WTC11 (cell line): ENCODE results near the gene ZFP36L2. TPM values are rescaled to one million over a fixed set of nuclear protein-coding genes. Genes with fewer than 3 reads are reported as not detected.

ENCODE experiments used
- ATAC-seq: fragments of 200-7000 bp; cut with Tn5 transposase; 2 replicates; pipeline ENCODE4 v1.10.0; 2021; ENCODE audit warnings: mild to moderate bottlenecking, moderate library complexity
- CTCF ChIA-PET: fragments of 300-600 bp; sonication (Branson Sonifier 250); formaldehyde crosslinking; loops from one replicate; lab custom pipeline; 2021; ENCODE audit warnings: antibody characterized with exemption; lab: Charles Lee
- POLR2A ChIA-PET: fragments of 350-600 bp; sonication (Branson Sonifier 250); formaldehyde crosslinking; loops from one replicate; lab custom pipeline; 2021; ENCODE audit warnings: antibody characterized with exemption; lab: Charles Lee
- DNase-seq: peaks from one replicate; pipeline ENCODE4 v3.0.0; 2021; ENCODE audit warnings: low spot score
- H3K27ac Mint-ChIP-seq: 2 replicates; pipeline ENCODE4 v1.8.0; 2021; ENCODE audit warnings: mixed read lengths
- H3K27me3 Mint-ChIP-seq: 2 replicates; pipeline ENCODE4 v1.8.0; 2021; ENCODE audit warnings: low read depth, mild to moderate bottlenecking, moderate library complexity, mixed read lengths
- H3K36me3 Mint-ChIP-seq: 2 replicates; pipeline ENCODE4 v1.8.0; 2021; ENCODE audit warnings: mixed read lengths
- H3K4me1 Mint-ChIP-seq: 2 replicates; pipeline ENCODE4 v1.8.0; 2022; ENCODE audit warnings: mixed read lengths
- H3K4me3 Mint-ChIP-seq: 2 replicates; pipeline ENCODE4 v1.8.0; 2021; ENCODE audit warnings: mild to moderate bottlenecking, moderate library complexity, mixed read lengths
- H3K9me3 Mint-ChIP-seq: 2 replicates; pipeline ENCODE4 v1.8.0; 2021; ENCODE audit warnings: mixed read lengths
- AFF4 ChIP-seq: sonication (generic); formaldehyde crosslinking; IDR thresholded peaks from 2 replicates; pipeline ENCODE4 v1.8.1; 2023; ENCODE audit warnings: mild to moderate bottlenecking, missing genetic modification reagents, borderline replicate concordance
- ATF1 ChIP-seq: sonication (generic); formaldehyde crosslinking; IDR thresholded peaks from 2 replicates; pipeline ENCODE4 v1.8.1; 2023; ENCODE audit warnings: mild to moderate bottlenecking, moderate library complexity, missing genetic modification reagents
- HMGXB4 ChIP-seq: sonication (generic); formaldehyde crosslinking; IDR thresholded peaks from 2 replicates; pipeline ENCODE4 v1.8.1; 2023; ENCODE audit warnings: mild to moderate bottlenecking, moderate library complexity, missing genetic modification reagents
- JAZF1 ChIP-seq: fragments of 250-450 bp; sonication (Bioruptor Pico); IDR thresholded peaks from 2 replicates; pipeline ENCODE4 v1.9.0; 2021; ENCODE audit warnings: moderate library complexity, mild to moderate bottlenecking, inconsistent platforms
- MAX ChIP-seq: sonication (generic); formaldehyde crosslinking; IDR thresholded peaks from 2 replicates; pipeline ENCODE4 v1.8.0; 2022; ENCODE audit warnings: mild to moderate bottlenecking, missing genetic modification reagents
- MLX ChIP-seq: sonication (generic); formaldehyde crosslinking; IDR thresholded peaks from 2 replicates; pipeline ENCODE4 v1.8.1; 2023; ENCODE audit warnings: mild to moderate bottlenecking, missing genetic modification reagents, moderate library complexity
- MYBL2 ChIP-seq: sonication (generic); formaldehyde crosslinking; IDR thresholded peaks from 2 replicates; pipeline ENCODE4 v1.8.1; 2023; ENCODE audit warnings: mild to moderate bottlenecking, moderate library complexity, missing genetic modification reagents
- NR2C2 ChIP-seq: sonication (generic); formaldehyde crosslinking; IDR thresholded peaks from 2 replicates; pipeline ENCODE4 v1.8.0; 2022; ENCODE audit warnings: mild to moderate bottlenecking, missing genetic modification reagents
- PREB ChIP-seq: sonication (generic); formaldehyde crosslinking; IDR thresholded peaks from 2 replicates; pipeline ENCODE4 v1.8.1; 2022; ENCODE audit warnings: mild to moderate bottlenecking, missing genetic modification reagents, moderate library complexity, borderline replicate concordance
- SOX15 ChIP-seq: fragments of 250-450 bp; sonication (Bioruptor Pico); IDR thresholded peaks from 2 replicates; pipeline ENCODE4 v1.9.0; 2021; ENCODE audit warnings: mild to moderate bottlenecking
- SP1 ChIP-seq: sonication (generic); formaldehyde crosslinking; conservative IDR thresholded peaks from 2 replicates; pipeline ENCODE4 v1.8.1; 2022; ENCODE audit warnings: missing genetic modification reagents
- STAT6 ChIP-seq: sonication (generic); formaldehyde crosslinking; conservative IDR thresholded peaks from 2 replicates; pipeline ENCODE4 v1.8.1; 2023; ENCODE audit warnings: mild to moderate bottlenecking, low read depth, missing genetic modification reagents, moderate library complexity
- TEAD4 ChIP-seq: sonication (generic); formaldehyde crosslinking; IDR thresholded peaks from 2 replicates; pipeline ENCODE4 v1.8.0; 2022; ENCODE audit warnings: mild to moderate bottlenecking, missing genetic modification reagents
- ZNF317 ChIP-seq: sonication (generic); formaldehyde crosslinking; IDR thresholded peaks from 2 replicates; pipeline ENCODE4 v1.8.1; 2023; ENCODE audit warnings: low read depth, mild to moderate bottlenecking, moderate library complexity, missing genetic modification reagents, borderline replicate concordance
- ZNF512 ChIP-seq: sonication (generic); formaldehyde crosslinking; IDR thresholded peaks from 2 replicates; pipeline ENCODE4 v1.8.1; 2022; ENCODE audit warnings: missing genetic modification reagents, borderline replicate concordance
- total RNA-seq: library from RNA; stranded (reverse); gene quantifications from 3 replicates; pipeline ENCODE4 v1.2.3, GENCODE V29; 2021

Gene ZFP36L2
- total RNA-seq, 1 experiment from 2014 or later, result 50.4 TPM

GRCh38 chr2:43220760-43221123, 5.7 kb downstream of the ZFP36L2 start (continued):
- TF ChIP-seq MLX (no peak), ZNF317 (CRISPR knock-in tag) (no peak), SOX15 (CRISPR knock-in tag) (no peak), MAX (CRISPR knock-in tag) (no peak), SP1 (no peak), STAT6 (CRISPR knock-in tag) (no peak), AFF4 (CRISPR knock-in tag) (no peak), TEAD4 (CRISPR knock-in tag) (no peak), ATF1 (no peak), NR2C2 (CRISPR knock-in tag) (no peak), MYBL2 (CRISPR knock-in tag) (no peak)

GRCh38 chr2:43220229-43220751, 6.1 kb downstream of the ZFP36L2 start:
- Mint-ChIP-seq H3K27me3 (no peaks in the 10 kb centered on the region), H3K4me1 (peaks cover 72% of the 10 kb centered on the region), H3K27ac (peak overlapping the region; percentile 99), H3K9me3 (no peaks in the 10 kb centered on the region), H3K4me3 (peak overlapping the region; percentile 74), H3K36me3 (peaks cover 15% of the 10 kb centered on the region)
- POLR2A ChIA-PET, result interaction anchor here (0.6 kb wide), 1 partner anchor 212 kb away, joined by 3 read pairs; no protein-coding TSS in a partner anchor
- ATAC-seq, result no peak
- TF ChIP-seq JAZF1 (CRISPR knock-in tag), result no peak
- TF ChIP-seq ZNF512, result no peak
- TF ChIP-seq HMGXB4 (CRISPR knock-in tag), result no peak
- TF ChIP-seq PREB (CRISPR knock-in tag), result no peak
- no peak for TF ChIP-seq ZNF317 (CRISPR knock-in tag)
- no peak for DNase-seq
- CTCF ChIA-PET, result interaction anchor here (0.9 to 3.3 kb wide), 4 partner anchors 13 to 93 kb away, joined by 3 to 16 read pairs (median 6); no protein-coding TSS in a partner anchor
